DND-41 (cell line): ENCODE measurements around the gene LDHAL6A.

ENCODE experiments used
- EZH2 ChIP-seq: IDR thresholded peaks from 3 replicates; pipeline ENCODE4 v1.6.1; 2012; ENCODE audit warnings: borderline replicate concordance, low read depth, mild to moderate bottlenecking, moderate library complexity, low read length, inconsistent platforms; ENCODE audit not compliant: severe bottlenecking
- TF ChIP-seq, protein P1 (sequence below): IDR thresholded peaks from 2 replicates; pipeline ENCODE4 v1.5.1; 2012; ENCODE audit warnings: borderline replicate concordance, low read length, moderate library complexity, mild to moderate bottlenecking; ENCODE audit not compliant: poor library complexity, severe bottlenecking; ENCODE audit errors: extremely low read depth

DNA sequence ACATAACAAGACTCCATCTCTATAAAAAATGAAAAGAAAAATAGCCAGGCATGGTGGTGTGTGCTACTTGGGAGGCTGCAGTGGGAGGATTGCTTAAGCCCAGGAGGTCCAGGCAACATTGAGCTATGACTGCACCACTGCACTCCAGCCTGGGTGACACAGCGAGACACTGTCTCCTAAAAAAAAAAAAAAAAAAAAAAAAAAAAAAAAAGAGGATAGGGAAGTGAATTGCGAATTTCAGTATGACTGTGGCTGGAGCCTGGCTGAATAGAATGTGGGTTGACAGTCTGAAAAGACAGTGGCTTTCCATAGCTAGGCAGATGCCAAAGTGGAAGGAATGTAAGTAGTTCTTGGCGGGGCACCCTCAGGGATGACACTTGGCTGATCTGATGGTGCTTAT, 6.4 kb upstream of the LDHAL6A start:
- TF ChIP-seq, protein P1, sequence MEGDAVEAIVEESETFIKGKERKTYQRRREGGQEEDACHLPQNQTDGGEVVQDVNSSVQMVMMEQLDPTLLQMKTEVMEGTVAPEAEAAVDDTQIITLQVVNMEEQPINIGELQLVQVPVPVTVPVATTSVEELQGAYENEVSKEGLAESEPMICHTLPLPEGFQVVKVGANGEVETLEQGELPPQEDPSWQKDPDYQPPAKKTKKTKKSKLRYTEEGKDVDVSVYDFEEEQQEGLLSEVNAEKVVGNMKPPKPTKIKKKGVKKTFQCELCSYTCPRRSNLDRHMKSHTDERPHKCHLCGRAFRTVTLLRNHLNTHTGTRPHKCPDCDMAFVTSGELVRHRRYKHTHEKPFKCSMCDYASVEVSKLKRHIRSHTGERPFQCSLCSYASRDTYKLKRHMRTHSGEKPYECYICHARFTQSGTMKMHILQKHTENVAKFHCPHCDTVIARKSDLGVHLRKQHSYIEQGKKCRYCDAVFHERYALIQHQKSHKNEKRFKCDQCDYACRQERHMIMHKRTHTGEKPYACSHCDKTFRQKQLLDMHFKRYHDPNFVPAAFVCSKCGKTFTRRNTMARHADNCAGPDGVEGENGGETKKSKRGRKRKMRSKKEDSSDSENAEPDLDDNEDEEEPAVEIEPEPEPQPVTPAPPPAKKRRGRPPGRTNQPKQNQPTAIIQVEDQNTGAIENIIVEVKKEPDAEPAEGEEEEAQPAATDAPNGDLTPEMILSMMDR = no peak
- TF ChIP-seq EZH2 = no peak
